HG02763 (cell line): Measurements from ENCODE around the gene SDC4.
"Not testable (repeated sequence)": the region's sequence is repeated elsewhere in the genome, so short reads cannot be mapped to it uniquely, and the experiment has no call there.

Source experiments
- ATAC-seq: cut with Tn5 transposase; IDR thresholded peaks from one replicate; pipeline ENCODE4 v1.9.1; 2021; ENCODE audit warnings: mild to moderate bottlenecking, moderate library complexity; ENCODE audit not compliant: unreplicated experiment

The SDC4 gene

GRCh38 chr20:45365444-45365970, 17.3 kb upstream of the SDC4 start:
- ATAC-seq: no peak

- no peak for ATAC-seq
Measured at GRCh38 chr20:45363611-45364492, 15.6 kb upstream of the SDC4 start.

GRCh38 chr20:45362804-45363610, 14.8 kb upstream of the SDC4 start, which contains the start of gene SYS1:
Gene SYS1, plus strand, starts transcription at chr20:45363156. Its CDS starts 376 bp downstream, at chr20:45363532.
- ATAC-seq: peak; percentile 84

- ATAC-seq: no peak
Measured at GRCh38 chr20:45361793-45362192, 13.6 kb upstream of the SDC4 start.

GRCh38 chr20:45359406-45360148, 11.4 kb upstream of the SDC4 start:
- ATAC-seq: no peak

- ATAC-seq: no peak
Measured at GRCh38 chr20:45359069-45359405, 10.8 kb upstream of the SDC4 start.

GRCh38 chr20:45358282-45359068, 10.3 kb upstream of the SDC4 start:
- no peak for ATAC-seq

- no peak for ATAC-seq
Measured at GRCh38 chr20:45355209-45356084, 7.2 kb upstream of the SDC4 start.

- no peak for ATAC-seq
Measured at GRCh38 chr20:45354423-45355208, 6.4 kb upstream of the SDC4 start.

GRCh38 chr20:45353746-45354145, 5.5 kb upstream of the SDC4 start:
- ATAC-seq: no peak

GRCh38 chr20:45352729-45353128, 4.5 kb upstream of the SDC4 start:
- no peak for ATAC-seq

GRCh38 chr20:45350795-45351194, 2.6 kb upstream of the SDC4 start:
- not testable (repeated sequence) for ATAC-seq

GRCh38 chr20:45350217-45350616, 2.0 kb upstream of the SDC4 start:
- no peak for ATAC-seq

- no peak for ATAC-seq
Measured at GRCh38 chr20:45347297-45347935, 808 bp downstream of the SDC4 start.

GRCh38 chr20:45346851-45347250, 1.4 kb downstream of the SDC4 start:
- ATAC-seq: no peak

GRCh38 chr20:45346291-45346718, 1.9 kb downstream of the SDC4 start:
- no peak for ATAC-seq

GRCh38 chr20:45345104-45345936, 2.9 kb downstream of the SDC4 start:
- ATAC-seq: no peak
